GM19452 (cell line): ENCODE measurements around the gene FOXA1.
"Not testable (repeated sequence)": the region's sequence is repeated elsewhere in the genome, so short reads cannot be mapped to it uniquely, and the experiment has no call there.

Source experiments
- ATAC-seq: cut with Tn5 transposase; IDR thresholded peaks from one replicate; pipeline ENCODE4 v1.9.1; 2021; ENCODE audit not compliant: unreplicated experiment

The FOXA1 gene

GRCh38 chr14:37563189-37563588 lies 31.9 kb downstream of the FOXA1 start:
- ATAC-seq: no peak

DNA sequence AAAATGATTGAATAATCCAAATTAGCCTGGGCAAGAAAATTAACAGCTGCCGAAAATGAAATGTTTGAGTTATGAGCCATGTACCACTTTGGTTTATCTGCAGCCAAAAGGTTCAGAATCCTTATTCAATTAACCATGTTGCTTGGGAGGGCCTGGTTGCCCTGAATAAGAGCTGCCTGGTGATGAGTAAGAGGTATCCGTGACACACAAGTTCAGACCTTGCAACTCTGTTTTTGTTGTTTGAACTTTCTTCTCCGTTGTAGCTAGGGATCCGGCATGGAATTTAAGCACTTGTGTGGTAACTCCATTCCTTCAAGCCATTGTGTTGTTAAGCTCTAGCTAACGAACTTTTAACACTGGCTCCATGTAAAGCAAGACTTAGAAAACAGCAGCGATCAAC lies 35.7 kb downstream of the FOXA1 start:
- ATAC-seq: no peak

DNA sequence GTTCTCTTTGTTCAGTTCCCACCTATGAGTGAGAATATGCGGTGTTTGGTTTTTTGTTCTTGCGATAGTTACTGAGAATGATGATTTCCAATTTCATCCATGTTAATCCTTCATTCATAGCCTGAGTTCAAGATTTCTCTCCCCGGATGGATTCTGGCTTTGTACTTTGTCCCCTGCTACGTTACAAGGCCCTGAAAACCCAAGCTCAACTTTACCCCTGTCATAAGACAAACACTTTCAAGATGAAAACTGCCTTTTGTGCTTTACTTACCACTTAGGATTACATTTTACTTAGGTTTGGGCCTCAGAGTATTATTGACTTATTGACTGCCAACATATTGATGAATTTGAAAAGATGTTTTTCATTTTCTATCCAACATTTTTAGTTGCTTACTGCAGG lies 36.3 kb downstream of the FOXA1 start:
- no peak for ATAC-seq

DNA sequence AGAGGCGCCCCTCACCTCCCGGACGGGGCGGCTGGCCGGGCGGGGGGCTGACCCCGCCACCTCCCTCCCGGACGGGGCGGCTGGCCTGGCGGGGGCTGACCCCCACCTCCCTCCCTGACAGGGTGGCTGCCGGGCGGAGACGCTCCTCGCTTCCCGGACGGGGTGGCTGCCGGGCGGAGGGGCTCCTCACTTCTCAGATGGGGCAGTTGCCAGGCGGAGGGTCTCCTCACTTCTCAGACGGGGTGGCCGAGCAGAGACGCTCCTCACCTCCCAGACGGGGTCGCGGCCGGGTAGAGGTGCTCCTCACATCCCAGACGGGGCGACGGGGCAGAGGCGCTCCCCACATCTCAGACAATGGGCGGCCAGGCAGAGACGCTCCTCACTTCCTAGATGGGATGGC lies 39.5 kb downstream of the FOXA1 start:
- not testable (repeated sequence) for ATAC-seq

GRCh38 chr14:37553935-37554550 lies 41.0 kb downstream of the FOXA1 start:
- no peak for ATAC-seq

DNA sequence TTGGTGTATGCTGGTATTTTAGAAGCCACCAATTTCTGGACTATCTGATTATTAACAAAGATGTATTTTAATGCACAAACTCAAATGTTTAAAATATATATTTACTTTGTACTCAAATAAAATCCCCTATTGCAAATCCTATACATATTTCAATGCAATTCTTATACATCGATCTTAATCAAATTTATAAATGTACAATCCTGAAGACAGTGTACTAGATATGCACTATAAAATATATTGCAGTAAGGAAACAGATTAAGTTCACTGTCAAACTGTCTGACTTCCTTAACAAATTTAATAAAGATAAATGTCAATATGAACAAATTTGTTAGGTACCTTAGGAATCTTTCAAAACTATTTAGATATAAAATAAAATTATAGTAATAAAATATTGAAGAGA lies 43.9 kb downstream of the FOXA1 start:
- ATAC-seq: no peak

- no peak for ATAC-seq
Observed at GRCh38 chr14:37550511-37550910, 44.5 kb downstream of the FOXA1 start.

DNA sequence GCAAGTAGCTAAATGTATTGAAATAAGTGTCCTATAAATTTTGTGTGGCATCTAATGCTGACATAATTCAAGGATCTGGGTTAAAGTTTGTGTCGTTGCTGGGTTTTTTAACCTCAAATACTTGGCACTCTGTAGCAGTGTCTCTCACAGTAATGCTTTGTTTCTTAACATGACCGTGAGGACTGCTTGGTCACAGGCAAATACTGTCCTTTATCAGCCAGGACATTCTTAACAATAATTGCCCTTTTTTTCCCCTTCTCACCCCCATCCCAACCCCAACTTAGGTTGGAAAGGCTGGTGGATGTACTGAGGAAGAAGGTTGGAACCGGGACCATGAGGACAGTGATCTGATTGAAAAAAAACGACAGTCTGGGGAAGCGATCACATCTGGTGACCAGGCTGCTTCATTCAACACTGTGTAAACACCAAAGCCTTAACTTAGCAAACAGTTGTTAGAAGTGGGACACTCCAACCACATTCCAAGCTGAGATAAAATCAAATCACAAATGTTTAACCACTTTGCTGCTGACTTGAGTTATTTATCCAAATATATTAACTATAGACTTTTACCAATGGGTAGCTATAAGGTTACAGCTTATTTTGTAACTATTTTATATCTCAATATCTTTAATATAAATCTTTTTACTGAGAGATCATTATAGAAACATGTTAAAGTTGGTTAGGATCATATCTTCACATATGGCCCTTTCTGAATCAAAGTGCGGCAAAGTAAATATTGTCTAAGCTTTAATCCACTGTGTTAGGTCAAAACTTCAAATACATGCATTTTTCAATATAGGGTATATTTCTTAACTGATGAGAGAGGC lies 48.2 kb downstream of the FOXA1 start:
- no peak for ATAC-seq

GRCh38 chr14:37545174-37545573 lies 49.9 kb downstream of the FOXA1 start:
- no peak for ATAC-seq

GRCh38 chr14:37544407-37544806 lies 50.6 kb downstream of the FOXA1 start:
- no peak for ATAC-seq

- ATAC-seq: no peak
Observed at GRCh38 chr14:37539992-37540391, 55.1 kb downstream of the FOXA1 start.
